Measurements from ENCODE around the gene KHK.

The KHK gene

DNA sequence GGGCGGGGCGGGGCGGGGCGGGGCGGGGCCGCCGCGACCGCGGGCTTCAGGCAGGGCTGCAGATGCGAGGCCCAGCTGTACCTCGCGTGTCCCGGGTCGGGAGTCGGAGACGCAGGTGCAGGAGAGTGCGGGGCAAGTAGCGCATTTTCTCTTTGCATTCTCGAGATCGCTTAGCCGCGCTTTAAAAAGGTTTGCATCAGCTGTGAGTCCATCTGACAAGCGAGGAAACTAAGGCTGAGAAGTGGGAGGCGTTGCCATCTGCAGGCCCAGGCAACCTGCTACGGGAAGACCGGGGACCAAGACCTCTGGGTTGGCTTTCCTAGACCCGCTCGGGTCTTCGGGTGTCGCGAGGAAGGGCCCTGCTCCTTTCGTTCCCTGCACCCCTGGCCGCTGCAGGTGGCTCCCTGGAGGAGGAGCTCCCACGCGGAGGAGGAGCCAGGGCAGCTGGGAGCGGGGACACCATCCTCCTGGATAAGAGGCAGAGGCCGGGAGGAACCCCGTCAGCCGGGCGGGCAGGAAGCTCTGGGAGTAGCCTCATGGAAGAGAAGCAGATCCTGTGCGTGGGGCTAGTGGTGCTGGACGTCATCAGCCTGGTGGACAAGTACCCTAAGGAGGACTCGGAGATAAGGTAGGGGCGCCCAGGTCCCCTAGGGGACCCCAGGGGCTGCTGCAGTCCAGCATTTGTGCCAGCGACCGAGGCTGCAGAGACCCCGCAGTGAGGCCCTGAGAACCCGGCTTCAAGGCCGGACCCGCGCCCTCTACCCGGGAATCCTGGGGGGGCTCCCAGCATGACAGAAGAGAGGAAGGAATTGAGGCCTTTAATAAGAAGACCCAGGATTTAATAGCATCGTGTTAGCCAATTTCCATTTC lies at the start of gene KHK:
TSS of gene KHK (plus strand) at position 49 of the 870 bp plus-strand sequence. CDS start at position 537, 488 bp downstream.
- DNase-seq: no peak

DNA sequence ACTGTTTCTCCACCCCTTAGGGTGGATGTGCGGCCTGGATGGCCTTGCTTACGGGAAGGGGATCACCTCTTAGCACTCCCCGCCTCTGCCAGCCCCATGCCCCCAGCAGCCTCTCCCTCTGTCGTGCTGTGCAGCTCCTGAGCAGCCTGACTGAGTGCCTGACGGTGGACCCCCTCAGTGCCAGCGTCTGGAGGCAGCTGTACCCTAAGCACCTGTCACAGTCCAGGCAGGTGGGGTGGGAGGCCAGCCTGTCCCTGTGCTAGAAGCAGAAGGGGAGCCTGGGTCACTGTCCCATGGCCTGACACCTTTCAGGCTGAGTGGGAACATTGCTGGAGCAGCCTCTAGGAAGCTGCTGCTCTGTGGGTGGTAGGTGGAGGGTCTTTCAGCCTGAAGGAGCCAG lies 48.6 kb upstream of the KHK start:
- DNase-seq: no peak

DNA sequence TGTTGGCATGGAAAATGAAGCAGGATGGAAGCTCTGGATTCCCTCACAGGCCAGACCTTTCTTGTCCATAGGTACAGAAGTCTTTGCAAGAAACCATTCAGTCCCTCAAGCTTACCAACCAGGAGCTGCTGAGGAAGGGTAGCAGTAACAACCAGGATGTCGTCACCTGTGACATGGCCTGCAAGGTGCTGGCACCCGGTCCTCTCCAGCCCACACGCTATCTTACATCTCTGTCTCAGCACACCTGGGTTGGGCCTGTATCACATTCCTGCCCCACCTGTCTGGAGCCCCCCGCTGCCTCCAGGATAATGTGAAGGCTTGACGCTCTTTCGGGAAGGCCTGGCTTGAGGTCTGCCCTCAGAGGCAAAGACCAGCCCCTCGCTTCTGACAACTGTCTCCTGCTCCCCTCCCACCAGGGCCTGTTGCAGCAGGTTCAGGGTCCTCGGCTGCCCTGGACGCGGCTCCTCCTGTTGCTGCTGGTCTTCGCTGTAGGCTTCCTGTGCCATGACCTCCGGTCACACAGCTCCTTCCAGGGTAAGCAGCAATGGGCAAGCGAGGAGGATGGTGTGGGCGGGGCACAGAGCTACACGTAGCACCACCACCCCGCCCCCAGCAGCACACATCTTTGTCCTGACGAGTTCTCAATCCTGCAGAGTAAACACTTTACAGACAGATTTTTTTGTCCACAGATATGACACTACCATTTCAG lies 47.8 kb upstream of the KHK start:
- no peak for DNase-seq

DNA sequence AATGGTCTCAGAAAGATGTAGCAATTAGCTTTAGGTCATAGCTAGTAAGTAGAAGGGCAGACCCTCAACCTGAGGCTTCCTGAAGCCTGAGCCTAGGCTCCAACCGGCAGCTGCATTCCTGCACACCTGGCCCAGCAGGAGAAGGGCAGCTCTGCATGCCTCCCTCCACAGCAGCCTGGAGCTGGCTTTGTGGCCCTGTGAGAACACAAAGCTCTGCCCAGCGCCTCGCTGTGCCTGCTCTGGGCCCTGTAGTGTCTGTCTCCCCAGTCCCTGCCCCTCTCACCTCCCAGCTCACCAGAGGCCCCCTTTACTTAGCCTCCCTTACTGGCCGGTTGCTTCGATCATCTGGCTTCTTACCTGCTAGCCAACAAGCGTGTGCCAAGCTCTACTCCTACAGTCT lies 47.1 kb upstream of the KHK start:
- DNase-seq: no peak

DNA sequence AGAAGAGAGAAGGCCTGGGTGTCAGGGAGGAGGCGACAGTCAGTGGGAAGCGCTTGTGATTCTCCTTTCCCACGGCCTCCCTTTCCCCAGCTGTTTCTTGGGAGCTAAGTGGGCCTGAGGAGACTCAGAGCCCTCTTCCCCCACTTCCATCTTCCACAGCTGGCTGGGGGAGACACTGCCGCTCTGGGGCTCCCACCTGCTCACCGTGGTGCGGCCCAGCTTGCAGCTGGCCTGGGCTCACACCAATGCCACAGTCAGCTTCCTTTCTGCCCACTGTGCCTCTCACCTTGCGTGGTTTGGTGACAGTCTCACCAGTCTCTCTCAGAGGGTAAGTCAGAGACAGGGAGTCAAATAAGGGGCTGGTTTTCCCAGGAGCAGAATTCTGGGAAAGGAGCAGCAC lies 46.7 kb upstream of the KHK start:
- no peak for DNase-seq

DNA sequence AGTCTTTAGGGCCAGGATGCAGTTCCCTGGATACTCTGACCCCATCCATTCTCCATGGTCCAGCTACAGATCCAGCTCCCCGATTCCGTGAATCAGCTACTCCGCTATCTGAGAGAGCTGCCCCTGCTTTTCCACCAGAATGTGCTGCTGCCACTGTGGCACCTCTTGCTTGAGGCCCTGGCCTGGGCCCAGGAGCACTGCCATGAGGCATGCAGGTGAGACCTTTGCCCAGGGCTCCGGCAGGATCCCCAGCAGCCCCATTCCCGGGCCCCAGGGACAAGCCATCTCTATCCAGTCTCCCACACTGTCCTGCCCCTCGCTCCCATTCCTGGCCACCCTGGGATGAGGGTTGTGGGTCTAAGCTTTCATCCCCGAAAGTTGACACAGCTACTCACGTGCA lies 46.3 kb upstream of the KHK start:
- no peak for DNase-seq

DNA sequence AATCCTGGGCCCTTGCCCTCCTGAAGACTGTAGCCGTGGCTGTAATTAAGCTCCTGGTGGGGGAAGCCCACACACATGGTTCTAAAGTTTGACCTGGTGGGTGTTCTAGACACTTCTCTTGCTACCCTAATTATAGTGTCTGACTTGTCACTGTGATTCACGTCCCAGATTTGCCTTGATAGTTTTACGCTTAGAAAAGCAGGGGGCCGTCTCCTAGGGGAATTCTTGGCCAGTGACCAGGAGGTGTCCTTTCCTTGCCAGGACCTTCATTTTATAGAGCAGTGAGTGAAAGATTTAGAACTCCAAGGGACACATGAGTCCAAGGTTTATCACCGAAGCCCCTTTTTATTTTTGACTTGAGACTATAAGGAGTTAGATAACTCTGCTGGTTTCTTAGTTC lies 44.8 kb upstream of the KHK start:
- no peak for DNase-seq

DNA sequence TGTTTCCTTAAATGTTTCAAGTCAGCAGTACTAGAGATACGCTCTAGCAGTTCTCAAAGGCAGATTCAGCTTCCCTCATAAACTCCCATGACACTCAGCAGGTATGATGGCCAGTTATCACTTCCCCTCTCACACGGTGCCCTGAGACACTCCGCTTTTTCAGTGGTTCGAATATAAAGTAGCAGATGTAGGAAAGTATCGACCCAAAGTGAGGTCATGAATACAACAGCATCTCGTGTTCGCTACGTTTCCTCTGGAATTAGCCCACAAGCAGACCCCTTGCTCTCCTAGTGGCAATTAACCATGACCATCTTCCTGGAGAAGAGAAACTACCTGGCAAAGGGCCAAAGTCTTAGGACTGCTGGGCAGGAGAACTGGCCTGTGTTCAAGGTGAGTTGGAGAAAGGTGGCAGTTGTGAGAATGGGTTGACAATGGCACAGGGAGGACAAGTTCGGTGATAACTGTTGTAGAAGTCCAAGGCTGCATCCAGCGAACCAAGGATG lies 44.4 kb upstream of the KHK start:
- DNase-seq: no peak

DNA sequence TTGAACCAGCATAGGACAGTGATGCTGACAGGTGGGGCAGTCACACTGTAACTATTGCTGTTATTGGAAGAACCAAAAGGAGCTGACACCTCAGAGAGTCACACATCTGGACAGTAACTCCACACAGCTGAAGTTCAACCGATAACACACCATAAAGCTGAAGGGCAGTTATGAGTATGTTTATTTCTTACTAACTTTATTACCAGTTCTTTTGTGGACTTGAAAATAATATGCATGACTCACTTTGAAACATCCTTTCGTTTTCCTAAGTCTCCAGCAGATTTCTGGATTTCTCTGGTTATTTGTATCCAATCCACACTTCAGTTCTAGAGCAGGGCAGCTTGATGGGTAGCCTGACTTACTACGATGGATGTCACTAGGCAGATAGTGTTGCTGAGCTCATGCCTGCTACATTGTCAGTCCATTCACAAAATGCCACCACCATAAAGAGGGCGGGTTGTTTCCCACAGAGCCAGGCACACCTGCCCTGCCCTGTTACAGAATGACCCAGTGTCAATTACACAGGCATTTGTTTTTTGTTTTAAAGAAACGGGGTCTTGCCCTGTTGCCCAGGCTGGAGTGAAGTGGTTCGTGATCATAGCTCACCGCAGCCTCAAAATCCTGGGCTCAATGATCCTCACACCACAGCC lies 43.5 kb upstream of the KHK start:
- DNase-seq: no peak

DNA sequence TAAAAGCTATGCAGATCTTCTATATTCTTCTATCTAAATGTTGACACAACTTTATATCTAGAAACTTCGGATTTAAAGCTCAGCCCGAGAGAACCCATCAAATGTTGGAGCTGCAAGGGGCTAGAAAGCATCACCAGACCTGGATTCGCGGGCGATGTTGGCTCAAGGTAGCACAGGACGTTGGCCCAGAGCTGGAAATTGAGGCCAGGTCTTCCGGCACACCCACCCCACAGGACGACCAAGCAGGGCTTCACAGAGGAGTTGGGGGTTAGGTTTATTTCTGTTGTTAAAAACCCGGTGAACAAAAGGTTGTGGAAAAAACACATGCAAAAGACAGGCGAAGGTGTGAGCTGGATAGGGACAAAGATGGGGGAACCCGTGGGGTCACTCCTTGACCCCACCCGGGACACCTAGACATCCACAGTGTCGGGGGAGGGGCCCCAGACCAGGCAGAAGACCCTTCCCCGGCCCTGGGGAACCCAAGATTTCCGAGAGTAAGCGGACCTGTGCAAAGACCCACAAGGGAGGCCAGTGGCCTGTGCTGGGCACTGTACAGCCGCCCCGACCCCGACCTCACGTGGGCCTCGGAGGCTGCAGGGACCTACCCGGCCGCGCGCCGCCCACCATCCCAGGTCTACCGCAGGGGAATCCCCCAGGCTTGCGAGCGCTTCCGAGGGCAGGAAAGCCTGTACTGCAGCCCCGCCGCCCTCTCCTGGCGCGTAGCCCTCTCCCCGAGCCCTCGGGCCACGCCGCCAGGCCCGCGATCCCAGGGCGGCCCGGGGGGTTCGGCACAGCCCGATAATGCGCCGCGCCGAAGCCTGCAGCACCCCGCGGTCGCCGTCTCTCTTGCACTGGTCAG lies 36.9 kb upstream of the KHK start:
- DNase-seq: peak; percentile 57

DNA sequence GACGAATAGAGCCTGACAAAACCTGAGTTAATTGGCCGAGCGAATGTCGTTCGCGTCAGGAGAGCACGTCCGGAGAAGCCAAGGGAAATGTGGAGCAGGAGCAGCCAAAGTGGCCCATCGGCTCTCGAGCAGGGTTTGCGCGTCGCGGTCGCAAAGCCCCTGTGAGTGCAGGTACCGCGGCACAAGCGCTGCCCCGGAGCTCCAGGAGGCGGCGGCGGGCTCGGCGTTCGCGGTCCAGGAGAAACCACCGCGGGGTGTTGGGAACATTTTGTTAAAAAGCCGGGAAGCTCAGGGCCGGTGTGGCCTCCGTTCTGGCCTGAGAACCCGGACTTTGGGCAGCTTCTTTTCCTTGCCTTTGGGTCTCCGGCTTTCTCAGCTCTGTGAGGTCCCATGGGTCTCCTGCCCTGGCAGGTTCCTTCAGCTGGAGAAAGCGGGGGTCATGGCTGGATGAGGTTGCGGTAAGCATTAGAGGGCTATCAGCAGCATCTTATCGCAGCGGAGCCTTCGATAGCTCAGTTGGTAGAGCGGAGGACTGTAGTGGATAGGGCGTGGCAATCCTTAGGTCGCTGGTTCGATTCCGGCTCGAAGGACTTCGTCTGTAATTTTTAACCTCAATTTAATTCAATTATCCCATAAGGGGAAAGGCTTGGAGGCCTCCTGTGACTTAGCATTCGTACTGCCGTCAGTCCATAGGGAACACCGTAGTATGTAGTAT lies 36.1 kb upstream of the KHK start:
- peak; percentile 96 for DNase-seq

DNA sequence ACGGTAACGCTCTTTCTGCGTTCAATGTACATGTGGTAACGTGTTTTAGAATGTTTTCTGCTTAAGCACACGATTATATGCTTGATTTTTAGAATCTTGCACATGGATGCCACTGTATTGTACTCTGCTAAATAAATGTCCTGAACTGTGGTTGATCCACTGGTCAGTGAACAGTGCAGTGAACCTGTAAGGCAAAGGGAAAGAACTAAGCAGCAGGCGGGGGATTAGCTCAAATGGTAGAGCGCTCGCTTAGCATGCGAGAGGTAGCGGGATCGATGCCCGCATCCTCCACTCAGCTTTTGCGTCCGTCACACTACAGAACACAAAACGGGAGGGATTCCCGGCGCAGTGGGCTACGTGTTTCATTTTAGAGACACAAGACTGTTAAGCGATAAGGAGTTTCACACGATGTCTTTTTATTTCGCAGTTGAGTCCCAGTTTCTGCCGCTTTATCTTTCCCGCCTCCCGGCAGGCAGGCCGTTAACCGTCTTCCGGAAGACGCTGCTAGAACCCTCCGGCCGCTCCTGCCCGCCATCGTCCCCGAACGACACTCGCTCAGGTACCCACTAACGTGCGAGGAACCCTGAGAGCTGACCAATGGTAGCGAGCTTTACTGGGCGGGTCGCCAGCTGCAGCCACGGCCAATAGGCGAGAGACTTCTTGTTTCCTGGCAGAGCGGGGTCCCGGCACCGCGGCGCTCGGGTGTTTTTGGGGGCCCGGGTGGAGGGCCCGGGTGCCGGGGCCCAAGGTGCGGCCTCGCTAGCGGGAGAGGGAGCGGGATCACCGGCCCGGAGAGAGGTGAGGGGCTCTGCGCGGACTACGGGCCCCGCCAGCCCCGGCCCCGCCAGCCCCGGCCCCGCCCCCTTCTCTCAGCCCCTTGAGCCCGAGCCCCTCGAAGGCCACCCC lies 35.3 kb upstream of the KHK start, which contains the start of gene AGBL5:
TSS of gene AGBL5 (plus strand) at position 673 of the 906 bp plus-strand sequence. CDS start 1,291 bp downstream, outside the sequence.
- peak; percentile 96 for DNase-seq

DNA sequence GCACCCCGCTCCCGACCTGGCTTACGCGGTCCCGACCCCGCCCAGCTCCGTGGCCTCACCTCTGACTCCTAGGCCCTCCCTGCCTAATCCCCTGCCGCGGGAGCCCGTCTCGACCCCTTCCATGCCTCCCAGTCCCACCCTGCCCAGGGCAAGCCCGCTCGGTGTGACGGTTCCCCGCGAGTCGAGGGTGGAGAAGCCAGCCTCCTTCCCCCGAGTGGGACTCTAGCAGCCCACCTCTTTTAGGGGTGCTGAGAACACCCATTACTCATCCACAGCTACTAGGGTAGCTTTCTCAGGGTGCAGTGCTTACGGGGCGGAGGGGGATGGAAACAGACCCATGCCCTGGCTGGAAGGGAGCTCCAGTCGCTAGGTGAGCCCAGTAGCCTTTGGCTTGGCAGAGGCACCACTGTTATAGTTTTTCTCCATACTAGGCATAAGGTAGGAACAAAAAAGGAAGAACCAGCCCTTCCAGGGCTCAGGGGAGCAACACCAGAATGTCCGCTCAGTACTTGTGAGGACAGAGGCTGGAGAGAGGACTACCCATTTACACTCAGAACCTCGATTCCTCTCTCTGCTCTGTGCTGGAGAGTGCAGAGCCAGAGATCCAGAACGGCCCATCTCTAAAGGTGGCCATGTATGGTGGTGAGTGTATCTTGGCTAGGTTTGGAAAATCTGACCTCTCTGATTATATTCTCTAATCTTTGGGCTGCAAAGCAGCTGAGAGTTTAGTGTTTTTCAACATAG lies 34.5 kb upstream of the KHK start:
- DNase-seq: no peak

DNA sequence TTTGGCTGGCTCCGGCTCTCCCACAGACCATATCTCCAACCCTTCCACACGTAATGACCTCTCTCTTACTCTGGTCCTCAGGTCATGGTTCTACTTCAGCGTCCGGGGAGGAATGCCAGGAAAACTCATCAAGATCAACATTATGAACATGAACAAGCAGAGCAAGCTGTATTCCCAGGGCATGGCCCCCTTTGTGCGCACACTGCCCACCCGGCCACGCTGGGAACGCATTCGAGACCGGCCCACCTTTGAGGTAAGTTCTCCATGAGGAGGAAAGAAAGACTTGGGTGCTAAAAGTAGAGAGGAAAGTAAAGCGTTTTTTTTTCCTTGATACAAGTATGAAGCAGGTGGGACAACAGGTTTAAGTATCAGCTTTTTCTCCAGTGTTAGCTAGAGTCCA lies 33.3 kb upstream of the KHK start:
- DNase-seq: no peak

DNA sequence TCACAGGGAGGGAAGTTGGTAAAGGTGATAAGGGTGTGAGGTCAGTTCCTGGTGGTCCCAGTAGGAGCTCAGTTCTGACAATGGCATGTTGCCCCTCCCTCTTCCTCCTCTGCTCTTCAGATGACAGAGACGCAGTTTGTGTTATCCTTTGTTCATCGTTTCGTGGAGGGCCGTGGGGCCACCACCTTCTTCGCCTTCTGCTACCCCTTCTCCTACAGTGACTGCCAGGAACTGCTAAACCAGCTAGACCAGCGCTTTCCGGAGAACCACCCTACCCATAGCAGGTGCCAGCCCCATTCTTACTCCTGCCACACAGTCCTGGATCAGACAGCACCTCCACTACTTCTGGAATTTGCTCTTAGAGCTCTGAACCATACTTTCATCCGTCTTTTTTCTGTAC lies 32.8 kb upstream of the KHK start:
- no peak for DNase-seq

DNA sequence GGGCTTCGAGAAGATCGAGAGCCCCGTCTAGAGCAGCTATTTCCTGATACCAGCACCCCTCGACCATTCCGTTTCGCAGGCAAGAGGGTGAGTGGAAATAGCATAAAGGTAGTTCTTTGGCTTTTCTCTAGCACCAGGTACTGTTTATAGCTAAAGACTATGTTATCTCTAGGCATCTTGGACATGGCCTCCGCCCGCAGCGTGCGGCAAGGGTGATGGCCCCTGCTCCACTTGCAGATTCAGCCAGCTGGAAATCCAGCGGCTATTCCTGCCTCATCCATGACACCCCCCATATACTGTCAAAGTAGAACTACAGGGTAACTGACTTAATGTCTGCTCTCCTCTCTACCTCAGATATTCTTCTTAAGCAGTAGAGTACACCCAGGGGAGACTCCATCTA lies 31.9 kb upstream of the KHK start:
- DNase-seq: no peak

DNA sequence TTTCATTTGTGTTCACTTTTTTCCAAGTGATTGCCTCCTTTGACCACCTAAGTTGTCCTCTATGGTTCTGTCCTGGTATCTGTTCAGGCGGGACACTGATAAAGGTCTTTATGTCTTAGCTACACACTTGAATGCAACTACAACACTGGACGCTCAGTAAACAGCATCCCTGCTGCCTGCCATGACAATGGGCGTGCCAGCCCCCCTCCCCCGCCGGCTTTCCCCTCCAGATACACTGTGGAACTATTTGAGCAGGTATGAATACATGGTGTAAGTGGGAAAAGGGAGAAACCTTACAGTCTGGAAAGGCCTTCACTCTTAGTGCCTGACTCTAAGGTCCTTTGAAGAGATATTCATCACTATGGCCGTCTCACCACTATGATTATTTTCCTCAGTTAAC lies 29.4 kb upstream of the KHK start:
- no peak for DNase-seq

DNA sequence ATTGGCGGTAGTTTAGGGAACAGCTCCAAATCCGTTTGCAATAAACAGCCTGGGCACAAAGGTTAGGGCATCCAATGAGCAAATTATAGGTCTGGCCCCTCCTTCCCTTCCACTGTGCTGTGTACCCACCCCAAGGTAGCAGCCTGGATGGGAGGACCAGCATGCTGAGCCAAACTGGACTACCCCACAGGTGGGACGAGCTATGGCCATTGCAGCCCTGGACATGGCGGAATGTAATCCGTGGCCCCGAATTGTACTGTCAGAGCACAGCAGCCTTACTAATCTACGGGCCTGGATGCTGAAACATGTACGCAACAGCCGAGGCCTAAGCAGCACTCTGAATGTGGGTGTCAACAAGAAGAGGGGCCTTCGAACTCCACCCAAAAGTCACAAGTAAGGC lies 28.4 kb upstream of the KHK start:
- no peak for DNase-seq

DNA sequence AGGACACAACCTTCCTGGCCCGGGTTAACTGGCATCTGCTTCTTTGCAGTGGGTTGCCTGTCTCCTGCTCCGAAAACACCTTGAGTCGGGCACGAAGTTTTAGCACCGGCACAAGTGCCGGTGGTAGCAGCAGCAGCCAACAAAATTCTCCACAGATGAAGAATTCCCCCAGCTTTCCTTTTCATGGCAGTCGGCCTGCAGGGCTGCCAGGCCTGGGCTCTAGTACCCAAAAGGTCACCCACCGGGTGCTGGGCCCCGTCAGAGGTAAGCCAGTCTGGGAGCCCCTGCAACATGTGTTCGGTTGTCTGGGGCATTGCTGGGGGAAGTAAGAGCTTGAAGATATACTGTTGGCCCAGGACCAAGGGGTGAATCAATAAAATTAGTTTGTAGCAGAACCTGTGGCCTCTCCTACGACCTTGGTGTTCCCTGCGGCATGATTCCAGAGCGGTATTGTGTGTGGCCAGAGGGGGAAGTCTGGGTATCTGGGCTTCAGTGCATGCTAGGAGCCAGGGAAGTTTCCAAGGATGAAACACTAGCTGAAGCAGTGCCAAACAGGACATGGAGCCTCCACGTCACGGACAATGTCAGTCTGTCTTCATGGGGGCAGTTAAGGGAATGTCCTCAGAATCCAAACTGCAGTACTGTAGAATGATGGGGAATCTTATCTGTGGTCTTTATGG lies 27.3 kb upstream of the KHK start:
- DNase-seq: no peak

Data from right hindlimb (tissue), 1 donor.